Ascending aorta (tissue), 2 donors: Measurements from ENCODE around the gene CRACR2A. TPM values are rescaled to one million over a fixed set of nuclear protein-coding genes. Genes with fewer than 3 reads are reported as not detected.

Experiments used
- DNase-seq, 2 donors: peaks; one replicate each; pipeline ENCODE4 v3.0.0-alpha.2; 2019; ENCODE audit warnings: low spot score in 2 of 2
- H3K27ac ChIP-seq, 2 donors: fragments of 200-600 bp; sonication (generic); one replicate each; pipeline ENCODE4 v1.5.1; 2016 to 2017; ENCODE audit warnings: mild to moderate bottlenecking in 1 of 2
- H3K27me3 ChIP-seq: fragments of 200-600 bp; sonication (generic); one replicate; pipeline ENCODE4 v1.5.1; 2017
- H3K36me3 ChIP-seq, 2 donors: fragments of 200-600 bp; sonication (generic); one replicate each; pipeline ENCODE4 v1.5.1; 2016
- H3K4me1 ChIP-seq, 2 donors: fragments of 200-600 bp; sonication (generic); one replicate each; pipeline ENCODE4 v1.5.1; 2016 to 2017; ENCODE audit warnings: mild to moderate bottlenecking in 1 of 2
- H3K4me3 ChIP-seq, 2 donors: fragments of 200-600 bp; sonication (generic); one replicate each; pipeline ENCODE4 v1.5.1; 2016 to 2017; ENCODE audit warnings: mild to moderate bottlenecking in 1 of 2
- H3K9me3 ChIP-seq, 2 donors: fragments of 200-600 bp; sonication (generic); one replicate each; pipeline ENCODE4 v1.5.1; 2016
- intact Hi-C: fragments of 100-400 bp; cut with DNase I; formaldehyde crosslinking; loops from one replicate; pipeline ENCODE4 v1.15.1; 2023
- total RNA-seq: library from RNA; depleted of rRNA; stranded (reverse); fragments of >200 nt; gene quantifications from one replicate; pipeline ENCODE4 v1.1.0, GENCODE V29; 2016
- TF ChIP-seq, protein P1 (sequence below), 3 experiments: fragments of 200-600 bp in 2 of 3; fragments of 450-650 bp in 1 of 3; sonication (generic) in 2 of 3; IDR thresholded peaks; one replicate each; pipeline ENCODE4 v1.5.1; 2016 to 2019; ENCODE audit warnings: antibody characterized with exemption in 3 of 3, mild to moderate bottlenecking in 1 of 3, moderate library complexity in 1 of 3

Gene CRACR2A
- total RNA-seq, 1 donor from 2014 or later: 0.53 TPM

- H3K36me3 ChIP-seq: no peaks in the 10 kb centered on the region
These were observed 157.2 kb downstream of the CRACR2A start for GRCh38 chr12:3595721-3596120.

DNA sequence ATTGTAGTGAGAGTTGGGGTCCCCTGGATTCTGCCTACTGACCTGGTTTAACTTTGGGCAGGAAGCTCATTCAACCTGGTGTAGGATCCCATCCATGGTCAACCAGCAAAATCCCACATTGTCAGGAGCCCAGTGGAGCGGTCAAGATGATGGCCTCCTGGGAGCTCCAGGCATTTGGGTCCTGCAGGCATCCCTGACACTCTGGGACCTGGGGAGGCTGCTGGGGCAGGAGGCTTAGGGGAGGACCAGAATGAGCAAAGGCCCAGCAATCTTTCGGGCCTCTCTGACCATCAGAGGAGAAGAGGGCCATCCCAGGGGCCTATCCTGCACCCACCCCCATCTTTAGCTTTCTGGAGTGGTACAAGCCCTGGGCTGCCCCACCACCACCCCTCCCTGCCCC, 157.9 kb downstream of the CRACR2A start:
- H3K9me3 ChIP-seq: no peaks in the 10 kb centered on the region
- H3K36me3 ChIP-seq: no peaks in the 10 kb centered on the region
- intact Hi-C loops: no loop called here
- no peaks in the 10 kb centered on the region for H3K4me1 ChIP-seq
- no peaks in the 10 kb centered on the region for H3K27me3 ChIP-seq
- no peak overlapping the region for H3K27ac ChIP-seq
- H3K4me3 ChIP-seq: no peak overlapping the region
- TF ChIP-seq, protein P1, sequence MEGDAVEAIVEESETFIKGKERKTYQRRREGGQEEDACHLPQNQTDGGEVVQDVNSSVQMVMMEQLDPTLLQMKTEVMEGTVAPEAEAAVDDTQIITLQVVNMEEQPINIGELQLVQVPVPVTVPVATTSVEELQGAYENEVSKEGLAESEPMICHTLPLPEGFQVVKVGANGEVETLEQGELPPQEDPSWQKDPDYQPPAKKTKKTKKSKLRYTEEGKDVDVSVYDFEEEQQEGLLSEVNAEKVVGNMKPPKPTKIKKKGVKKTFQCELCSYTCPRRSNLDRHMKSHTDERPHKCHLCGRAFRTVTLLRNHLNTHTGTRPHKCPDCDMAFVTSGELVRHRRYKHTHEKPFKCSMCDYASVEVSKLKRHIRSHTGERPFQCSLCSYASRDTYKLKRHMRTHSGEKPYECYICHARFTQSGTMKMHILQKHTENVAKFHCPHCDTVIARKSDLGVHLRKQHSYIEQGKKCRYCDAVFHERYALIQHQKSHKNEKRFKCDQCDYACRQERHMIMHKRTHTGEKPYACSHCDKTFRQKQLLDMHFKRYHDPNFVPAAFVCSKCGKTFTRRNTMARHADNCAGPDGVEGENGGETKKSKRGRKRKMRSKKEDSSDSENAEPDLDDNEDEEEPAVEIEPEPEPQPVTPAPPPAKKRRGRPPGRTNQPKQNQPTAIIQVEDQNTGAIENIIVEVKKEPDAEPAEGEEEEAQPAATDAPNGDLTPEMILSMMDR (IDR thresholded peaks at IDR 0.05): no peak
- DNase-seq: no peak

More at GRCh38 chr12:3595721-3596120, 157.2 kb downstream of the CRACR2A start:
- TF ChIP-seq, protein P1 (IDR thresholded peaks at IDR 0.05): no peak
- Histone ChIP-seq H3K9me3 (no peaks in the 10 kb centered on the region), H3K27me3 (no peaks in the 10 kb centered on the region), H3K4me1 (no peaks in the 10 kb centered on the region), H3K4me3 (no peak overlapping the region), H3K27ac (no peak overlapping the region)
- DNase-seq: no peak
- intact Hi-C loops: no loop called here

DNA sequence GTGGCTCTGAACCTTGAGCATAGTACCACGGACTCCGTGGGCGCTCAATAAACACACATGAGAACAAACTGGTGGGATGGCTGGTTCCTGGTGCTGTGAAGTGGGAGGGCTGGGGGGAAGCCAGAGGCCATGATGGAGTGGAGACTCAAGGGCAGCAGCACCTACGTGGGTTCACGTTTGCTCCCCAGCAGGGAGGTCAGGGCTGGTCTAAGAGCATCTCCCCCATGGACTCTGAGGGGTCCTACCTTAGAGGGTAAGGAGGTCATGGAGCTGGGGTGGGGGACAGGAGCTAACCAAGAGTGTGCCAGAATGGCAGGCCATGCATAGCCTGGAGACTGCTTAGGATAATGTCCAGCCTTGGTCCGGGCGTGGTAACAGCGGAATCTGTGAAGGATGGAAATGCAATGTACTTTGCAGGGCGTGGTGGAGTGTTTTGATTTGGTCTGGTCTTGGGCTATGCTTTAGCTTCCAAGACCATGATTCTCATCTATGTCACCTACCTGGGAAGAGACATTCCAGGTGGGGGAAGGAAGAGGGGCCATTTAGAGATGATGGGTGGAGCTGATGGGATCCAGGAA, 158.9 kb downstream of the CRACR2A start:
- Histone ChIP-seq H3K27me3 (no peaks in the 10 kb centered on the region), H3K9me3 (no peaks in the 10 kb centered on the region), H3K4me3 (no peak overlapping the region), H3K27ac (no peak overlapping the region), H3K4me1 (no peaks in the 10 kb centered on the region), H3K36me3 (no peaks in the 10 kb centered on the region)
- intact Hi-C loops: no loop called here
- no peak for DNase-seq
- TF ChIP-seq, protein P1 (IDR thresholded peaks at IDR 0.05): no peak

- Histone ChIP-seq H3K4me3 (no peak overlapping the region), H3K36me3 (no peaks in the 10 kb centered on the region), H3K9me3 (no peaks in the 10 kb centered on the region), H3K27ac (no peak overlapping the region), H3K27me3 (no peaks in the 10 kb centered on the region), H3K4me1 (no peaks in the 10 kb centered on the region)
- TF ChIP-seq, protein P1 (IDR thresholded peaks at IDR 0.05): no peak
- DNase-seq: no peak
- intact Hi-C loops: no loop called here
These were observed 159.9 kb downstream of the CRACR2A start for GRCh38 chr12:3592856-3593625.

GRCh38 chr12:3589745-3590144, 163.2 kb downstream of the CRACR2A start:
- Histone ChIP-seq H3K4me3 (no peak overlapping the region), H3K4me1 (no peaks in the 10 kb centered on the region), H3K9me3 (no peaks in the 10 kb centered on the region), H3K27me3 (no peaks in the 10 kb centered on the region), H3K36me3 (no peaks in the 10 kb centered on the region), H3K27ac (no peak overlapping the region)
- DNase-seq: no peak
- TF ChIP-seq, protein P1 (IDR thresholded peaks at IDR 0.05): no peak
- intact Hi-C loops: no loop called here
